NCI-H774 (cell line): ENCODE results near the gene PCED1A.
A peak's percentile ranks its signal among the peaks of the same experiment; 100 is the strongest.

Experiments used
- DNase-seq: peaks from one replicate; lab custom pipeline; 2025; lab: John Stamatoyannopoulos, UW

The PCED1A gene

GRCh38 chr20:2840138-2840966 lies at the start of gene PCED1A, which contains the start of gene VPS16:
TSS of gene PCED1A (minus strand) at chr20:2840655. CDS start at chr20:2839912, 743 bp downstream.
TSS of gene VPS16 (plus strand) at chr20:2840745. CDS start at chr20:2840775, 30 bp downstream.
- DNase-seq: peak; percentile 81

GRCh38 chr20:2889797-2890196 lies 49.3 kb upstream of the PCED1A start:
- DNase-seq: no peak

GRCh38 chr20:2889209-2889608 lies 48.8 kb upstream of the PCED1A start:
- DNase-seq: no peak

- no peak for DNase-seq
These were observed 47.9 kb upstream of the PCED1A start for GRCh38 chr20:2888224-2888955.

- no peak for DNase-seq
These were observed 47.3 kb upstream of the PCED1A start for GRCh38 chr20:2887715-2888114.

GRCh38 chr20:2883726-2884637 lies 43.5 kb upstream of the PCED1A start:
- no peak for DNase-seq

GRCh38 chr20:2880650-2881049 lies 40.2 kb upstream of the PCED1A start:
- no peak for DNase-seq

- DNase-seq: no peak
These were observed 38.7 kb upstream of the PCED1A start for GRCh38 chr20:2879146-2879545.

- no peak for DNase-seq
These were observed 38.1 kb upstream of the PCED1A start for GRCh38 chr20:2878515-2878914.

GRCh38 chr20:2875690-2876203 lies 35.3 kb upstream of the PCED1A start:
- DNase-seq: no peak

- DNase-seq: no peak
These were observed 34.0 kb upstream of the PCED1A start for GRCh38 chr20:2874456-2874855.

GRCh38 chr20:2873747-2874041 lies 33.2 kb upstream of the PCED1A start:
- DNase-seq: peak; percentile 41

GRCh38 chr20:2873010-2873746 lies 32.7 kb upstream of the PCED1A start, which contains the start of gene PTPRA:
TSS of gene PTPRA (plus strand) at chr20:2873481. CDS start at chr20:2964278, 90,797 bp downstream.
- peak; percentile 92 for DNase-seq

- peak; percentile 20 for DNase-seq
These were observed 32.1 kb upstream of the PCED1A start for GRCh38 chr20:2872459-2873009.

- no peak for DNase-seq
These were observed 31.4 kb upstream of the PCED1A start for GRCh38 chr20:2871661-2872458.

GRCh38 chr20:2871111-2871465 lies 30.6 kb upstream of the PCED1A start:
- no peak for DNase-seq

- no peak for DNase-seq
These were observed 28.9 kb upstream of the PCED1A start for GRCh38 chr20:2869381-2869780.

- DNase-seq: no peak
These were observed 26.8 kb upstream of the PCED1A start for GRCh38 chr20:2867081-2867864.

GRCh38 chr20:2866236-2866635 lies 25.8 kb upstream of the PCED1A start:
- DNase-seq: no peak
